ENCODE data around the gene VWDE.

DNA sequence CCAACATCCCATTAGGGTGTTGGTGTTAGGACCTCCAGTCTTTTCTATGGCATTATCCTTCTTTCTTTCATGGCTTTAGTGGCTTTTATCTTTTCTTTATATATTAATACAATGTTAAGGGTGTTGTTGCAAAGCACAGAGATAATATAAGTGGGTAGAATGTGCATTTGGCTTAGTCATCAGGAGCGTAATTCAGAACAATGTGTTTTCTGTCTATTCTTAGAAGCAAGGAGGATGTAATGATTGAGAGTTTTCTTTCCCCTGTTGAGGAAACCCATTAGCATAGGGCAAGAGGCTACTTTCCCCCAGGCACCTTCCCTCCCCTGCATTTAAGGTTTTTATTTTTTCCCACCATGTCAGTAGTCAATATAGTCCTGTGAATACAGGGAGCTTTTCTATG is 112.9 kb downstream of the VWDE start:
- TF ChIP-seq, protein P1, sequence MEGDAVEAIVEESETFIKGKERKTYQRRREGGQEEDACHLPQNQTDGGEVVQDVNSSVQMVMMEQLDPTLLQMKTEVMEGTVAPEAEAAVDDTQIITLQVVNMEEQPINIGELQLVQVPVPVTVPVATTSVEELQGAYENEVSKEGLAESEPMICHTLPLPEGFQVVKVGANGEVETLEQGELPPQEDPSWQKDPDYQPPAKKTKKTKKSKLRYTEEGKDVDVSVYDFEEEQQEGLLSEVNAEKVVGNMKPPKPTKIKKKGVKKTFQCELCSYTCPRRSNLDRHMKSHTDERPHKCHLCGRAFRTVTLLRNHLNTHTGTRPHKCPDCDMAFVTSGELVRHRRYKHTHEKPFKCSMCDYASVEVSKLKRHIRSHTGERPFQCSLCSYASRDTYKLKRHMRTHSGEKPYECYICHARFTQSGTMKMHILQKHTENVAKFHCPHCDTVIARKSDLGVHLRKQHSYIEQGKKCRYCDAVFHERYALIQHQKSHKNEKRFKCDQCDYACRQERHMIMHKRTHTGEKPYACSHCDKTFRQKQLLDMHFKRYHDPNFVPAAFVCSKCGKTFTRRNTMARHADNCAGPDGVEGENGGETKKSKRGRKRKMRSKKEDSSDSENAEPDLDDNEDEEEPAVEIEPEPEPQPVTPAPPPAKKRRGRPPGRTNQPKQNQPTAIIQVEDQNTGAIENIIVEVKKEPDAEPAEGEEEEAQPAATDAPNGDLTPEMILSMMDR (IDR thresholded peaks at IDR 0.05) = no peak
- TF ChIP-seq ZFX (IDR thresholded peaks at IDR 0.05; ENCODE audit: borderline replicate concordance) = no peak

Measured in 22Rv1 (cell line).